HG03280 (cell line): ENCODE data around the gene GTF3C6.
"Not testable (repeated sequence)": the region's sequence is repeated elsewhere in the genome, so short reads cannot be mapped to it uniquely, and the experiment has no call there.

Source experiments
- ATAC-seq: cut with Tn5 transposase; IDR thresholded peaks from one replicate; pipeline ENCODE4 v1.9.1; 2021; ENCODE audit warnings: mild to moderate bottlenecking, moderate library complexity; ENCODE audit not compliant: unreplicated experiment

GTF3C6 gene

GRCh38 chr6:110958329-110959192 lies at the start of gene GTF3C6:
Gene GTF3C6, plus strand, starts transcription at chr6:110958706. Its CDS starts 64 bp downstream, at chr6:110958770.
- ATAC-seq, result peak; percentile 97

- no peak for ATAC-seq
Measured at GRCh38 chr6:110930781-110931180, 27.7 kb upstream of the GTF3C6 start.

- ATAC-seq, result no peak
Measured at GRCh38 chr6:110933912-110934311, 24.6 kb upstream of the GTF3C6 start.

GRCh38 chr6:110934381-110934898 lies 24.1 kb upstream of the GTF3C6 start:
- no peak for ATAC-seq

- no peak for ATAC-seq
Measured at GRCh38 chr6:110935171-110935570, 23.3 kb upstream of the GTF3C6 start.

GRCh38 chr6:110938171-110938570 lies 20.3 kb upstream of the GTF3C6 start:
- ATAC-seq, result no peak

- ATAC-seq, result no peak
Measured at GRCh38 chr6:110939429-110940200, 18.9 kb upstream of the GTF3C6 start.

- peak; percentile 100 for ATAC-seq
Measured at GRCh38 chr6:110944681-110945151, 13.8 kb upstream of the GTF3C6 start.

- ATAC-seq, result no peak
Measured at GRCh38 chr6:110946498-110946897, 12.0 kb upstream of the GTF3C6 start.

GRCh38 chr6:110949679-110950285 lies 8.7 kb upstream of the GTF3C6 start:
- no peak for ATAC-seq

- no peak for ATAC-seq
Measured at GRCh38 chr6:110950440-110950839, 8.1 kb upstream of the GTF3C6 start.

- ATAC-seq, result no peak
Measured at GRCh38 chr6:110951008-110951407, 7.5 kb upstream of the GTF3C6 start.

GRCh38 chr6:110951986-110952794 lies 6.3 kb upstream of the GTF3C6 start:
- ATAC-seq, result no peak

GRCh38 chr6:110953633-110954303 lies 4.7 kb upstream of the GTF3C6 start:
- no peak for ATAC-seq

- no peak for ATAC-seq
Measured at GRCh38 chr6:110960014-110960390, 1.5 kb downstream of the GTF3C6 start.

GRCh38 chr6:110962636-110963035 lies 4.1 kb downstream of the GTF3C6 start:
- not testable (repeated sequence) for ATAC-seq

- ATAC-seq, result no peak
Measured at GRCh38 chr6:110965629-110966229, 7.2 kb downstream of the GTF3C6 start.

- ATAC-seq, result not testable (repeated sequence)
Measured at GRCh38 chr6:110968661-110969060, 10.2 kb downstream of the GTF3C6 start.

GRCh38 chr6:110971468-110971867 lies 13.0 kb downstream of the GTF3C6 start:
- no peak for ATAC-seq
